ENCODE data around the gene H1-8. TPM values are rescaled to one million over a fixed set of nuclear protein-coding genes. Genes with fewer than 3 reads are reported as not detected.

The H1-8 gene
- total RNA-seq, 1 experiment from 2014 or later: not detected

DNA sequence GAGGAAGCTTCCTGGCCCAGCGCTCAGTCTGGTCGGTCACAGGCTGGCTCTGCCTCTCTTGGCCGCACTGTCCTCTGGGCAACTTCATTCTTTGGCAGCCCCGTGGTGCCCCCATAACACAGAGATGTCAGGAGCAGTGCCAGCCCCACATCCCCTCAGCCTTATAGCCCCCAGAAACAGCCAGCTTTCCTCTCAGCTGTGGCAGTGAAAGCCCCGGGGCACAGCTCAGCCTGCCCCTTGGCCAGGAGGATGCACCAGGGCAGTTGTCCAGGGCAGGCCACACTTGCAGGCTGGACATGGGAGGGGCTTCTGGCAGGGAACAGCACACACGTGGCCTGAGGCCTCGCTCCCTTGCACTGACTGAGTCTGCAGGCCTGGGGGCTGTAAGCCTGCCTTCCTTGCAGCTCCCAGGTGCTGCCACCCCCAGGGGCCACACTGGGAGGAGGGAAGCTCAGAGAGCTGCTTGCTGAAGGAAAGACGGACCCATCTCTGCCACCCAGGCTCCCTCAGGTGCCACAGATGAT is 24.9 kb upstream of the H1-8 start:
- no CpG with 5 or more reads among the region's 8 CpGs for WGBS (ENCODE audit: extremely low coverage, insufficient read length, low lambda C conversion rate)
- Mint-ChIP-seq H3K9me3 (no peaks in the 10 kb centered on the region), H3K4me3 (no peak overlapping the region), H3K27ac (peak overlapping the region in 2 of 3 experiments; percentile 14 to 35; a peak in 1 of 7 replicates), H3K4me1 (peaks cover 4 to 6% of the 10 kb centered on the region in 2 experiments; a peak in 3 of 4 replicates), H3K27me3 (ENCODE audit: low read depth) (no peaks in the 10 kb centered on the region), H3K36me3 (ENCODE audit: insufficient read depth in 1 of 3, low read depth in 3 of 3) (peaks cover 7 to 16% (median 10%) of the 10 kb centered on the region in 3 experiments)
- no peaks in the 10 kb centered on the region for H4K20me1 ChIP-seq (ENCODE audit: control insufficient read depth, insufficient read depth, insufficient read length)
- TF ChIP-seq, protein P1, sequence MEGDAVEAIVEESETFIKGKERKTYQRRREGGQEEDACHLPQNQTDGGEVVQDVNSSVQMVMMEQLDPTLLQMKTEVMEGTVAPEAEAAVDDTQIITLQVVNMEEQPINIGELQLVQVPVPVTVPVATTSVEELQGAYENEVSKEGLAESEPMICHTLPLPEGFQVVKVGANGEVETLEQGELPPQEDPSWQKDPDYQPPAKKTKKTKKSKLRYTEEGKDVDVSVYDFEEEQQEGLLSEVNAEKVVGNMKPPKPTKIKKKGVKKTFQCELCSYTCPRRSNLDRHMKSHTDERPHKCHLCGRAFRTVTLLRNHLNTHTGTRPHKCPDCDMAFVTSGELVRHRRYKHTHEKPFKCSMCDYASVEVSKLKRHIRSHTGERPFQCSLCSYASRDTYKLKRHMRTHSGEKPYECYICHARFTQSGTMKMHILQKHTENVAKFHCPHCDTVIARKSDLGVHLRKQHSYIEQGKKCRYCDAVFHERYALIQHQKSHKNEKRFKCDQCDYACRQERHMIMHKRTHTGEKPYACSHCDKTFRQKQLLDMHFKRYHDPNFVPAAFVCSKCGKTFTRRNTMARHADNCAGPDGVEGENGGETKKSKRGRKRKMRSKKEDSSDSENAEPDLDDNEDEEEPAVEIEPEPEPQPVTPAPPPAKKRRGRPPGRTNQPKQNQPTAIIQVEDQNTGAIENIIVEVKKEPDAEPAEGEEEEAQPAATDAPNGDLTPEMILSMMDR (conservative IDR thresholded peaks at IDR 0.05): no peak
- no peak overlapping the region for H3K9ac ChIP-seq (ENCODE audit: extremely low read depth, insufficient read length, low read length)
- no peak overlapping the region for H3K4ac ChIP-seq (ENCODE audit: low read depth, low read length)
- no peak overlapping the region for H4K91ac ChIP-seq (ENCODE audit: insufficient read length, low read depth, low read length)
- H3K56ac ChIP-seq (ENCODE audit: insufficient read length, low read depth, low read length): no peak overlapping the region
- no peak overlapping the region for H4K5ac ChIP-seq (ENCODE audit: insufficient read length, low read depth, low read length)
- H3K27me3 ChIP-seq (ENCODE audit: insufficient read depth, low read length): no peaks in the 10 kb centered on the region; the same call in 1 of the 2 replicates
- H2AK5ac ChIP-seq (ENCODE audit: insufficient read length, low read length): no peak overlapping the region
- H2BK15ac ChIP-seq (ENCODE audit: low read depth, low read length): no peak overlapping the region
- H3K4me2 ChIP-seq (ENCODE audit: insufficient read depth, insufficient read length, low read length): no peak overlapping the region
- H4K8ac ChIP-seq (replicated peaks; ENCODE audit: insufficient read length, low read depth, low read length): no peak overlapping the region
- H3K18ac ChIP-seq (ENCODE audit: insufficient read length, low read depth, low read length): no peak overlapping the region
- no peak for DNase-seq
- no peak overlapping the region for H2BK5ac ChIP-seq (ENCODE audit: insufficient read length, low read length)
- H2BK20ac ChIP-seq (ENCODE audit: low read depth, low read length, poor library complexity, severe bottlenecking): no peak overlapping the region
- no peak overlapping the region for H3T11ph ChIP-seq (ENCODE audit: low read length)
- no peaks in the 10 kb centered on the region for H3K4me1 ChIP-seq (ENCODE audit: insufficient read depth, low read length)
- H3K9me3 ChIP-seq (ENCODE audit: control insufficient read depth, low read depth, low read length): no peaks in the 10 kb centered on the region
- H3K14ac ChIP-seq (ENCODE audit: insufficient read depth, low read length): no peak overlapping the region
- no peaks in the 10 kb centered on the region for H3K79me1 ChIP-seq (ENCODE audit: insufficient read depth, low read depth, low read length, poor library complexity, severe bottlenecking)
- no peak overlapping the region for H3K23ac ChIP-seq (ENCODE audit: insufficient read length, low read depth, low read length)
- no peak overlapping the region for H2BK12ac ChIP-seq (ENCODE audit: insufficient read length, low read depth, low read length)
- H3K27ac ChIP-seq (ENCODE audit: insufficient read length, low read depth, low read length): no peak overlapping the region
- no peaks in the 10 kb centered on the region for H3K79me2 ChIP-seq (ENCODE audit: insufficient read depth, low read length)
- H3K23me2 ChIP-seq (ENCODE audit: insufficient read length, low read depth, low read length, poor library complexity, severe bottlenecking): no peaks in the 10 kb centered on the region
- H2BK120ac ChIP-seq (ENCODE audit: low read depth, low read length, poor library complexity, severe bottlenecking): no peak overlapping the region
- H2AFZ ChIP-seq (ENCODE audit: low read length): no peak overlapping the region

Data from H9 (cell line).